PFSK-1 (cell line): Measurements from ENCODE around the gene ASCL2.

Experiments
- POLR2AphosphoS5 ChIP-seq: IDR thresholded peaks from 2 replicates; pipeline ENCODE4 v1.6.1; 2012; ENCODE audit warnings: low read depth, mild to moderate bottlenecking, control low read depth, low read length, moderate library complexity
- TF ChIP-seq, protein P1 (sequence below), 2 experiments: IDR thresholded peaks; 2 replicates each; pipeline versions ENCODE4 v1.6.1 to v1.8.0; 2011 to 2012; ENCODE audit warnings: low read depth in 2 of 2, low read length in 2 of 2, control low read depth in 1 of 2, inconsistent platforms in 1 of 2, mild to moderate bottlenecking in 1 of 2, moderate library complexity in 1 of 2; ENCODE audit not compliant: insufficient read depth in 1 of 2

DNA sequence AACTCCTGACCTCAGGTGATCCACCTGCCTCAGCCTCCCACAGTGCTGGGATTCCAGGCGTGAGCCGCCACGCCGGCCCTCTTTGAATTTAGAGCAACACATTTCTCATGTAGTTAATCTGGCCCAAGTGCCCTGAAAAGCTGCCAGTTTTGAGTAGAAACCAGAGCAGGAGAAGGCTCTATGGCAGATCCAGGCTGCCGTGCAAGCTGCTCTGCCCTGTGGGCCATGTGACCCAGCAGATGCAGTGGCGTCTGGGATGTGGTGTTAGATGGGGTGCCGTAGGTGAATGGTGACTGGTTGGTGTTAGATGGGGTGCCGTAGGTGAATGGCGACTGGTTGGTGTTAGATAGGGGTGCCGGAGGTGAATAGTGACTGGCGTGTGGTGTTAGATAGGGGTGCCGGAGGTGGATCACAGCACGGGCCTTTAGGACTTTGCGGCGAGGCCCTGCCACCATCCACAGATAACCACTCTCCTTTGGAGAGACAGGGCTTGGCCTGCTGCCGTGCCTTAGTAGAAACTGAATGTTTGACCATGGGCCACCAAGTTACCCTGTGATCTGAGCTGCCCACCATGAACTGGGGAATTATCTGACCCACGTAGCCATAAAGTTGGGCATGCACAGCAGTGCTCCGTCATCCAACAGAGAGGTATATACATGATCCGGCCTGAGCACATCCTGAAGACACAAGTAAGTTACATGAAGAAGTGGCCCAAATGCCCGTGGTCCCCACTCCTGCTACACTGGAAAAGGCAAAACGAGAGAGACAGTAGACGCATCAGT is 32.7 kb downstream of the ASCL2 start:
- TF ChIP-seq, protein P1, sequence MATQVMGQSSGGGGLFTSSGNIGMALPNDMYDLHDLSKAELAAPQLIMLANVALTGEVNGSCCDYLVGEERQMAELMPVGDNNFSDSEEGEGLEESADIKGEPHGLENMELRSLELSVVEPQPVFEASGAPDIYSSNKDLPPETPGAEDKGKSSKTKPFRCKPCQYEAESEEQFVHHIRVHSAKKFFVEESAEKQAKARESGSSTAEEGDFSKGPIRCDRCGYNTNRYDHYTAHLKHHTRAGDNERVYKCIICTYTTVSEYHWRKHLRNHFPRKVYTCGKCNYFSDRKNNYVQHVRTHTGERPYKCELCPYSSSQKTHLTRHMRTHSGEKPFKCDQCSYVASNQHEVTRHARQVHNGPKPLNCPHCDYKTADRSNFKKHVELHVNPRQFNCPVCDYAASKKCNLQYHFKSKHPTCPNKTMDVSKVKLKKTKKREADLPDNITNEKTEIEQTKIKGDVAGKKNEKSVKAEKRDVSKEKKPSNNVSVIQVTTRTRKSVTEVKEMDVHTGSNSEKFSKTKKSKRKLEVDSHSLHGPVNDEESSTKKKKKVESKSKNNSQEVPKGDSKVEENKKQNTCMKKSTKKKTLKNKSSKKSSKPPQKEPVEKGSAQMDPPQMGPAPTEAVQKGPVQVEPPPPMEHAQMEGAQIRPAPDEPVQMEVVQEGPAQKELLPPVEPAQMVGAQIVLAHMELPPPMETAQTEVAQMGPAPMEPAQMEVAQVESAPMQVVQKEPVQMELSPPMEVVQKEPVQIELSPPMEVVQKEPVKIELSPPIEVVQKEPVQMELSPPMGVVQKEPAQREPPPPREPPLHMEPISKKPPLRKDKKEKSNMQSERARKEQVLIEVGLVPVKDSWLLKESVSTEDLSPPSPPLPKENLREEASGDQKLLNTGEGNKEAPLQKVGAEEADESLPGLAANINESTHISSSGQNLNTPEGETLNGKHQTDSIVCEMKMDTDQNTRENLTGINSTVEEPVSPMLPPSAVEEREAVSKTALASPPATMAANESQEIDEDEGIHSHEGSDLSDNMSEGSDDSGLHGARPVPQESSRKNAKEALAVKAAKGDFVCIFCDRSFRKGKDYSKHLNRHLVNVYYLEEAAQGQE (IDR thresholded peaks at IDR 0.05; ENCODE audit: insufficient read depth in 1 of 2, low read depth in 2 of 2, low read length in 2 of 2), result no peak
- no peak for TF ChIP-seq POLR2AphosphoS5
